Measurements from ENCODE around the gene ARHGAP24. TPM values are rescaled to one million over a fixed set of nuclear protein-coding genes. Genes with fewer than 3 reads are reported as not detected.

The ARHGAP24 gene
- total and polyA plus RNA-seq, 2 of the 13 experiments (the other 11 are each of a cell fraction or from before 2014, with no cell fraction given): 0.07 to 0.55 TPM

DNA sequence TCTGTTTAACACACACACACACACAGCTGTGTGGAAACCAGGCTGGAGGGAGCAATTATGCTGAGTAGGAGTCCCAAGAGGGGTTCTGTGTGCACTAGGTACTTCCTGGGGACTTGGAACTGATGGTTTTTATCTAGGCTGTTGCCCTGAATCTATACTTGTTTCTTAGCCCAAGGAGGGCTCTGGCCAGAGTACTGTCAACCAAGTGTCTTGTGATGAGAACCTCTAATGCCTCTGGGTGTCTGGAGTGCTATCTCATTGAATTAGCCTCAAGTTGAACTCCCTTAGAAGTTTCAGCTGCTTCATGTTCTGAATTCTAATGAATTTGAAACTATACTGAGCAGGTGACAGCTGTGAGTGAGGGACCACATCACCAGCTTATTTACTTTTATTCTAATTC lies 16.6 kb downstream of the ARHGAP24 start:
- Histone ChIP-seq H3K9me3 (ENCODE audit: low read length) (no peaks in the 10 kb centered on the region), H3K4me1 (ENCODE audit: insufficient read depth, low read length) (no peaks in the 10 kb centered on the region), H3K9ac (ENCODE audit: insufficient read depth, low read depth, low read length) (no peak overlapping the region), H3K36me3 (replicated peaks in 1 of 2; ENCODE audit: control insufficient read depth in 1 of 2, insufficient read depth in 2 of 2, low read length in 2 of 2) (no peaks in the 10 kb centered on the region), H4K20me1 (ENCODE audit: insufficient read depth, low read length) (no peaks in the 10 kb centered on the region), H3K79me2 (ENCODE audit: insufficient read depth, low read length) (no peaks in the 10 kb centered on the region), H3K4me2 (ENCODE audit: low read depth, low read length) (no peak overlapping the region), H3K4me3 (replicated peaks in 1 of 3; ENCODE audit: insufficient read depth in 1 of 3, low read depth in 2 of 3, low read length in 3 of 3) (no peak overlapping the region), H3K27ac (ENCODE audit: extremely low read length, insufficient read depth, low read length) (no peak overlapping the region), H3K27me3 (ENCODE audit: control insufficient read depth in 1 of 2, insufficient read depth in 2 of 2, low read length in 2 of 2) (no peaks in the 10 kb centered on the region), H2AFZ (ENCODE audit: low read length) (no peak overlapping the region)
- DNase-seq (ENCODE audit: low spot score) (no peak), FAIRE-seq (no peak), ATAC-seq (no peak)
- ChIA-PET POLR2A (no interaction called here), CTCF (ENCODE audit: low intra/inter-chr PET ratio, low total read pairs) (no interaction called here)
- in situ Hi-C loops (cut with HindIII; ENCODE audit: extremely low pct_ligation_motif_present, low pct_unique_long_range_greater_than_20kb) (no loop called here), intact Hi-C loops (cut with micrococcal nuclease; ENCODE audit: unreplicated experiment) (no loop called here)
- BruUV-seq (replicated peaks): no TSS peak
- no peak for TF ChIP-seq FOSL1 (CRISPR knock-in tag; IDR thresholded peaks at IDR 0.05; ENCODE audit: borderline replicate concordance)
- TF ChIP-seq RFXAP (CRISPR knock-in tag; IDR thresholded peaks at IDR 0.05; ENCODE audit: borderline replicate concordance): no peak
- no peak for TF ChIP-seq E2F2 (CRISPR knock-in tag; IDR thresholded peaks at IDR 0.05; ENCODE audit: borderline replicate concordance)

DNA sequence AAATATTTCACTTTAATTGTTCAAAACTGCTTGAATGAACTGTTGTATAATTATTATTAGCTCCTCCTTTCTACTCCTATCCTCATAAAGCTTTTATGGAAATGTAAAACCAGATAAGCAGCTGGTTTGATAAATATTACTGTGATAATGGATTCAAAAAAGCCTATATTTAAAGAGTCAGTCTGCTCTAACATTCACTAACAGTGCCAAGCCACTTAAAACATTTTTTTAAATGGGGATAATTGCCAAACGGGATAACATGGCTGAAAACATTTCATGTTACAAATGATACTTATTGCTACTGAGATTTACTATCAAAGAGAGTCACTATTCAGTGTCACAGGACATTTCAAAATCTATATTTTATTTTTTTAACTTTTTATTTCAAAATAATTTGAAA lies 17.4 kb downstream of the ARHGAP24 start:
- Histone ChIP-seq H3K27me3 (ENCODE audit: control insufficient read depth in 1 of 2, insufficient read depth in 2 of 2, low read length in 2 of 2) (no peaks in the 10 kb centered on the region), H3K27ac (ENCODE audit: extremely low read length, insufficient read depth, low read length) (no peak overlapping the region), H3K9me3 (ENCODE audit: low read length) (no peaks in the 10 kb centered on the region), H3K79me2 (ENCODE audit: insufficient read depth, low read length) (no peaks in the 10 kb centered on the region), H4K20me1 (ENCODE audit: insufficient read depth, low read length) (no peaks in the 10 kb centered on the region), H3K4me2 (ENCODE audit: low read depth, low read length) (no peak overlapping the region), H2AFZ (ENCODE audit: low read length) (no peak overlapping the region), H3K4me1 (ENCODE audit: insufficient read depth, low read length) (no peaks in the 10 kb centered on the region), H3K36me3 (replicated peaks in 1 of 2; ENCODE audit: control insufficient read depth in 1 of 2, insufficient read depth in 2 of 2, low read length in 2 of 2) (no peaks in the 10 kb centered on the region), H3K9ac (ENCODE audit: insufficient read depth, low read depth, low read length) (no peak overlapping the region), H3K4me3 (replicated peaks in 1 of 3; ENCODE audit: insufficient read depth in 1 of 3, low read depth in 2 of 3, low read length in 3 of 3) (no peak overlapping the region)
- no peak for DNase-seq (ENCODE audit: low spot score)
- ChIA-PET CTCF (ENCODE audit: low intra/inter-chr PET ratio, low total read pairs) (no interaction called here), POLR2A (no interaction called here)
- in situ Hi-C loops (cut with HindIII; ENCODE audit: extremely low pct_ligation_motif_present, low pct_unique_long_range_greater_than_20kb) (no loop called here), intact Hi-C loops (cut with micrococcal nuclease; ENCODE audit: unreplicated experiment) (no loop called here)
- FAIRE-seq: no peak
- WGBS (ENCODE audit: low lambda C conversion rate): 9% methylated on average over 1 of the region's 1 CpG
- ATAC-seq: no peak
- TF ChIP-seq, protein P1, sequence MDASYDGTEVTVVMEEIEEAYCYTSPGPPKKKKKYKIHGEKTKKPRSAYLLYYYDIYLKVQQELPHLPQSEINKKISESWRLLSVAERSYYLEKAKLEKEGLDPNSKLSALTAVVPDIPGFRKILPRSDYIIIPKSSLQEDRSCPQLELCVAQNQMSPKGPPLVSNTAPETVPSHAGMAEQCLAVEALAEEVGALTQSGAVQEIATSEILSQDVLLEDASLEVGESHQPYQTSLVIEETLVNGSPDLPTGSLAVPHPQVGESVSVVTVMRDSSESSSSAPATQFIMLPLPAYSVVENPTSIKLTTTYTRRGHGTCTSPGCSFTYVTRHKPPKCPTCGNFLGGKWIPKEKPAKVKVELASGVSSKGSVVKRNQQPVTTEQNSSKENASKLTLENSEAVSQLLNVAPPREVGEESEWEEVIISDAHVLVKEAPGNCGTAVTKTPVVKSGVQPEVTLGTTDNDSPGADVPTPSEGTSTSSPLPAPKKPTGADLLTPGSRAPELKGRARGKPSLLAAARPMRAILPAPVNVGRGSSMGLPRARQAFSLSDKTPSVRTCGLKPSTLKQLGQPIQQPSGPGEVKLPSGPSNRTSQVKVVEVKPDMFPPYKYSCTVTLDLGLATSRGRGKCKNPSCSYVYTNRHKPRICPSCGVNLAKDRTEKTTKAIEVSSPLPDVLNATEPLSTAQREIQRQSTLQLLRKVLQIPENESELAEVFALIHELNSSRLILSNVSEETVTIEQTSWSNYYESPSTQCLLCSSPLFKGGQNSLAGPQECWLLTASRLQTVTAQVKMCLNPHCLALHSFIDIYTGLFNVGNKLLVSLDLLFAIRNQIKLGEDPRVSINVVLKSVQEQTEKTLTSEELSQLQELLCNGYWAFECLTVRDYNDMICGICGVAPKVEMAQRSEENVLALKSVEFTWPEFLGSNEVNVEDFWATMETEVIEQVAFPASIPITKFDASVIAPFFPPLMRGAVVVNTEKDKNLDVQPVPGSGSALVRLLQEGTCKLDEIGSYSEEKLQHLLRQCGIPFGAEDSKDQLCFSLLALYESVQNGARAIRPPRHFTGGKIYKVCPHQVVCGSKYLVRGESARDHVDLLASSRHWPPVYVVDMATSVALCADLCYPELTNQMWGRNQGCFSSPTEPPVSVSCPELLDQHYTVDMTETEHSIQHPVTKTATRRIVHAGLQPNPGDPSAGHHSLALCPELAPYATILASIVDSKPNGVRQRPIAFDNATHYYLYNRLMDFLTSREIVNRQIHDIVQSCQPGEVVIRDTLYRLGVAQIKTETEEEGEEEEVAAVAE (CRISPR knock-in tag; IDR thresholded peaks at IDR 0.05; ENCODE audit: borderline replicate concordance): no peak
- no peak for TF ChIP-seq PAXIP1 (CRISPR knock-in tag; conservative IDR thresholded peaks at IDR 0.05)
- TF ChIP-seq, protein P2, sequence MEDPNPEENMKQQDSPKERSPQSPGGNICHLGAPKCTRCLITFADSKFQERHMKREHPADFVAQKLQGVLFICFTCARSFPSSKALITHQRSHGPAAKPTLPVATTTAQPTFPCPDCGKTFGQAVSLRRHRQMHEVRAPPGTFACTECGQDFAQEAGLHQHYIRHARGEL (CRISPR knock-in tag; IDR thresholded peaks at IDR 0.05): no peak
- BruUV-seq (replicated peaks): no TSS peak

Data from HepG2 (cell line).